HG03159 (cell line): ENCODE data around the gene TEX29.

Source experiments
- ATAC-seq: cut with Tn5 transposase; IDR thresholded peaks from one replicate; pipeline ENCODE4 v1.9.1; 2021; ENCODE audit warnings: mild to moderate bottlenecking, moderate library complexity; ENCODE audit not compliant: unreplicated experiment

The TEX29 gene

GRCh38 chr13:111339366-111340143 lies 19.1 kb downstream of the TEX29 start:
- ATAC-seq = no peak

- ATAC-seq = no peak
Observed at GRCh38 chr13:111341886-111342285, 21.4 kb downstream of the TEX29 start.

GRCh38 chr13:111342721-111343120 lies 22.3 kb downstream of the TEX29 start:
- no peak for ATAC-seq

GRCh38 chr13:111343186-111343805 lies 22.9 kb downstream of the TEX29 start:
- ATAC-seq = no peak

GRCh38 chr13:111344471-111345191 lies 24.2 kb downstream of the TEX29 start:
- no peak for ATAC-seq

- ATAC-seq = no peak
Observed at GRCh38 chr13:111345682-111346081, 25.2 kb downstream of the TEX29 start.

- ATAC-seq = no peak
Observed at GRCh38 chr13:111346101-111346680, 25.7 kb downstream of the TEX29 start.

GRCh38 chr13:111347438-111347837 lies 27.0 kb downstream of the TEX29 start:
- no peak for ATAC-seq

GRCh38 chr13:111353508-111353907 lies 33.1 kb downstream of the TEX29 start:
- no peak for ATAC-seq

GRCh38 chr13:111354789-111355188 lies 34.3 kb downstream of the TEX29 start:
- no peak for ATAC-seq

- no peak for ATAC-seq
Observed at GRCh38 chr13:111356795-111357194, 36.4 kb downstream of the TEX29 start.

GRCh38 chr13:111359237-111359915 lies 38.9 kb downstream of the TEX29 start:
- no peak for ATAC-seq

GRCh38 chr13:111359930-111360329 lies 39.5 kb downstream of the TEX29 start:
- ATAC-seq = no peak

GRCh38 chr13:111360452-111360851 lies 40.0 kb downstream of the TEX29 start:
- ATAC-seq = no peak

GRCh38 chr13:111361046-111361872 lies 40.8 kb downstream of the TEX29 start:
- no peak for ATAC-seq

GRCh38 chr13:111361873-111362648 lies 41.6 kb downstream of the TEX29 start:
- no peak for ATAC-seq

GRCh38 chr13:111363121-111363520 lies 42.7 kb downstream of the TEX29 start:
- no peak for ATAC-seq

GRCh38 chr13:111363591-111363990 lies 43.1 kb downstream of the TEX29 start:
- ATAC-seq = no peak
